GM20431 (cell line): ENCODE results near the gene FBXO10.
"Not testable (repeated sequence)": the region's sequence is repeated elsewhere in the genome, so short reads cannot be mapped to it uniquely, and the experiment has no call there.

Experiments used
- in situ Hi-C: fragments of 300-500 bp; cut with MseI, MboI; formaldehyde crosslinking; loops from one replicate; pipeline ENCODE4 v1.15.0; 2020; ENCODE audit warnings: low sequenced_read_pairs; ENCODE audit not compliant: unreplicated experiment

Gene FBXO10

GRCh38 chr9:37517923-37518322 is 58.3 kb downstream of the FBXO10 start:
- in situ Hi-C loops = no loop called here

DNA sequence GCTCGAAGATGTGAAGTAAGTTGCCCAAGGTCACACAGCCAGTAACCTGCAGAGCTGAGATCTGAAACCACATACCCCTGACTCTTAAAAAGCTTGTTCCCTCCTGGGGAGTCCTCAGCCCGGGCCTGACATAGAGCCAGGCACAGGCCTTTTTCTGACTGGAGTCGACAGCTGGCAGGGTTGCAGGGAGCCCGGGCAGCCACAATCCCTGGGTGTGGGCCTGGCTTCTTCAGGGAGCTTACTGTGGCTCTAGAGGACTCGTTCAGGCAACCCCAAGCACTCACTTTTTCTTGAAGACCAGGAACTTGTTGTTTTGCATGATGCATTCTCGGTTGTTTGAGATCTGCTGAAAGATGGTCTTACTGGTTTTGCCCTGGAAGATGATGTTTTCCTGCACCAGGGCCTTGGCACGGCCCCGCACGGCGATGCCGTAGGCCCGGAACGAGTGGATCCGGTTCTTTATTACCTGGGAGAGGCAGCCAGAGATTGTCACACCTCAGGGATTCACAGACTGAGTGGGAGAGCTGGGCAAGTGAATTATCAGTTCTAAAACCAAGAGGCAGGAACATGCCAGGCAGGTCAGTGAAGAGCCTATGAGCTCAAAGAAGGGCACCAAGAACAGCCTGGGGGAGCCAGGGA is 60.4 kb downstream of the FBXO10 start:
- in situ Hi-C loops = no loop called here

GRCh38 chr9:37514999-37515398 is 61.2 kb downstream of the FBXO10 start:
- in situ Hi-C loops = no loop called here

- in situ Hi-C loops = not testable (repeated sequence)
These were observed 61.8 kb downstream of the FBXO10 start for GRCh38 chr9:37514415-37514814.

GRCh38 chr9:37512437-37512836 is 63.7 kb downstream of the FBXO10 start:
- in situ Hi-C loops = no loop called here

DNA sequence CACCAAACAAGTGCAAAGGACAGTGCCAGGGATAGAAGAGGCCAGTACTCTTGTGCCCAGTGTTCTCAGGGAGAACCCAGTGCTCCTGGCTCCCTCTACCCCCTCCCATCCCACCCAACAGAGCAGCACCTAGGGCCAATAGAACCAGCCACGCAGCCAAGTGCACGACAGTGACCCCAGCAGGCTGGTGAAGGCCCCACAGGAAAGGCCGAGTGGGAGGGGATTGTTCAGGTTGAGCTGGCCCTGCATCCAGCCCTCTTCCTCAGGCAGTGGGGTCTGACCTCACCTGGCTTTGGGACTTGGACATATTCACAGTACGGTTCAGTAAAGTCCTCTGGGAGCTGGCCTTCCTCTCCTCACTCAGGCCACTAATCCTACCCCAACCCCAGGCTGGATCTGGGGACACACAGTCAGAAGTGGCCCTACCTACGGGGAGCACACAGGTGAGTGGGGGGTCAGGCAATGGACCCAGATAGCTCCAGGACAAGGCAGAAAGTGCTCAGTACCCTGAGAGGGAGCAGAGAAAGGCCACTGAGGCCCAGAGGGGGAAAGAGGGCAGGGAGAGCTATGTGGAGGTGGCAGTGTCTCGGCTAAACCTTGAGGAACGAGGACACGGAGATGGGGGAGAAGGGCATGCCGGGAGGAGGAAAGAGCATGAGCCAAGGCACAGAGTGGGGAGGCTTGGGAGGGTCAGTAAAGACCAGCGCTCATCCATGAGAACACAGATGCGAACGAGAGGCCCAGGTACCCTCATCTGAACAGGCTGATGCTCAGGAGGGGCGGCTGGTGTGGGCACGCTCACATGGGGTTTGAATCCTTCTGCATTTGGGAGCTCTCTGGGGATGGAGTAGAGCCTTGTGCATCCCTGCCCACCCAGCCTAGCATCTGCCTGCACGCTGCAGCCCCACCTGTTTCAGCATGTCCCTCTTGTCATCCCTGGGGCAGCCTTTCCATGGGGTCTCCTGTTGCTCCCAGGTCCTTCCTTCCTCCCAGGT is 64.9 kb downstream of the FBXO10 start:
- in situ Hi-C loops = no loop called here

- in situ Hi-C loops = not testable (repeated sequence)
These were observed 66.1 kb downstream of the FBXO10 start for GRCh38 chr9:37510053-37510452.

- in situ Hi-C loops = no loop called here
These were observed 66.6 kb downstream of the FBXO10 start for GRCh38 chr9:37509536-37509935.

DNA sequence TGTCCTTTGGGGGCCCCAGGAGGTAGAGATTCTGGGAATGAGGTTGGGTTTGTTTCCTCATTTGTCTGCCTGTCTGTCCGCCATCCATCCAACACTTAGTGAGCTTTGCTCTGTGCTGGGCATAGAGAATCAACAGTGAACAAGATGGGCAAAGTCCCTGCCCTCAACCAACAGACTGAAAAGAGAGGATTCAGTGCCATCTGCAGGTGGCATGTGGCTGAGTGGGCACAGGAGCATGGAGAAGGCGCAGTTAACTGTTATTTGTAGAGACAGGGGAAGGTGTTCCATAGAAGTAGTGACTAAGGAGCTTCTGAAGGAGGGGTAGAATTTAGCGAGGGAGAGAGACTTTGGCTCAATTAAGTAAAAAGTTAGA is 67.4 kb downstream of the FBXO10 start:
- in situ Hi-C loops = no loop called here

GRCh38 chr9:37508135-37508833 is 67.9 kb downstream of the FBXO10 start:
- in situ Hi-C loops = no loop called here

- in situ Hi-C loops = no loop called here
These were observed 68.5 kb downstream of the FBXO10 start for GRCh38 chr9:37507566-37508134.

DNA sequence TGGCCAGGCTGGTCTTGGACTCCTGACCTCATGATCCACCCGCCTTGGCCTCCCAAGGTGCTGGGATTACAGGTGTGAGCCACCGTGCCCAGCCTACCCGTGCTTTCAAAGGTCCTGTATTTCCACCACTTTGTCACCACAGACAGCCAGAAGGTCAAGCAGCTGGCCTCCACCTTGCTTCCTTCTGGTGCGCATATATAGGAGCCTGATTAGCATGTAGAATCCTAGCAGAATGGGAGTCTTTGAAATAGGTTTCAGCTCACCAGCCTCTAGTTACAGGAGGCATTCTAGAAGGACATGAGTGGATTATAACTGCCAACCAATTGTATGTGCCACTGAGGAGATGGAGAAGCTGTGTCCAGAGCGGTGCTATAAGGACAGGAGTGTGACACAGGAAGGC is 71.6 kb downstream of the FBXO10 start:
- in situ Hi-C loops = no loop called here

- in situ Hi-C loops = no loop called here
These were observed 72.4 kb downstream of the FBXO10 start for GRCh38 chr9:37503736-37504135.

- in situ Hi-C loops = no loop called here
These were observed 74.1 kb downstream of the FBXO10 start for GRCh38 chr9:37501957-37502596.

- in situ Hi-C loops = no loop called here
These were observed 76.9 kb downstream of the FBXO10 start for GRCh38 chr9:37499297-37499696.

DNA sequence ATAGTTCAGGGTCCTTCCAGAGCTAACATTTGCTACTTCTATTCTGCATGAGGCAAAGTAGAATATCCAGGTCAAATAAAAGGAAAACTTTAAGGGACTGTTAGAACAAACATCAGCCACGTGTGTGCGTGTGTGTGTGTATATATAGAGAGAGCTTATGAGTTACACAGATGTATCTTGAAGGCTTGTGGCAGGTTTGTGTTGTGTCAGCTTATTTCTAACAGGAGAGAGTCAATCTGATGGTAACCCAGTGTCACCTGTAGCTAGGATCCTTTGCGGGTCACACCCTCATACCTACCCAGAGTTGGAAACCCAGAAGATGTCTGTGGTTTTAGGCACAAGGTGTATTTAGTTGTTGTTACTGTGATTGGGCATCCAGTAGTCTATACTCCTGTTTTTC is 77.7 kb downstream of the FBXO10 start:
- in situ Hi-C loops = no loop called here

GRCh38 chr9:37497320-37497719 is 78.9 kb downstream of the FBXO10 start:
- in situ Hi-C loops = no loop called here

- in situ Hi-C loops = no loop called here
These were observed 80.2 kb downstream of the FBXO10 start for GRCh38 chr9:37496020-37496419.

GRCh38 chr9:37495571-37495970 is 80.6 kb downstream of the FBXO10 start:
- in situ Hi-C loops = no loop called here

DNA sequence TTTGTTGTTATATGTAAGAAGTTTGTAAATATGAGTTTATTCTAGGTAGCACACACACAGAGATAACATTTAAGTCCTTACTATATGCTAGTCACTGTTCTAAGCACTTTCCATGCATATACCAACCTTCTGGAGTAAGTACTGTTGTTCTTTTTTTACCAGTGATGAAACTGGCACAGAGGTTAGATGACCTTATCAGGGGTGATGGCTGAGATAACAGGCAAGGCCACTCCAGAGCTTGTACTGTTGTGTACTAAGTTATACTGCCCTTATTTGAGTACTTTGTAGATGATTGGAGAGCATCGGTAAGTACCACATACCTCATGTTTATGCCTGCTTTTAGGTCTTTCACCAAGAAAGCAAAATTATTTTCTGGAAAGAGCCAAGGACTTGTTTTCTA is 84.2 kb downstream of the FBXO10 start:
- in situ Hi-C loops = no loop called here
